ENCODE results near the gene CBX8. TPM values are rescaled to one million over a fixed set of nuclear protein-coding genes. Genes with fewer than 3 reads are reported as not detected.

The CBX8 gene
- total RNA-seq, 1 experiment from 2014 or later: 36.6 TPM

DNA sequence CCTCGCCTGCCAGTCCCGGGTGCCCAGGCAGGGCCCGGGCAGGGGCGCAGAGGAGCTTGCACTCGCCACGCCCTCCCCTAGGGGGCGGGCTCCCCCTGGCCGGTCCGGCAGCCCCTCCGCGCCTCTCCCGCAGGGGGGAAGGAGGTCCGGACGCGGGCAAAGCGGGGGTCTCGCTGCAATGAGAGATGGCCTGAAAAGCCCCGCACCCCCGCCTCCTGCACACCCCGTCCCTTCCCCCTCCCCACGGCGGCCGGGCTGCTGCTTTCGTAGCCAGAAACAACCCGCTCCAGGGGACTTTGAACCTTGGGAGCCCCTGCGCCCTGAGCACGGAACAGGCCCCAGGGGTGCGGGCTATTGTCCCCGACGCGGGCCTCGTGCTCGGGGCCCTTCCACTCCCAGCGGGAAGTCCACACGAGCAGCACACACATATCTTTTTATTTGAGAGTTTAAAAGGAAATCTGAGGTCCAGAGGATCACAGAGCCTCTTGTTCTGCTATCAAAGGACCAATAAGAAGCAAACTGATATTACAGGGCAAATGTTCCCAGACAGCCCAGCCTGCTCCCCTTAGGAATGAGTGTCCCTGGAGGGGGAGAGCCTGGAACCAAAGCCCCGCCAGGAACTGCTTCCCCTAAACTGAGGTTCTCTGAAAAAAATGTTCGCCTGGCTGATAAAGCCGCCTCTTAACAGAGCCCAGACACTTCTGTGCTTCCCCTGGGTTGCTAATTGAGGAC, 48.2 kb upstream of the CBX8 start:
- H3K4me3 Mint-ChIP-seq (ENCODE audit: unreplicated experiment): peak overlapping the region; percentile 80
- POLR2A ChIA-PET: interaction anchor here (0.5 to 8.0 kb wide), 9 partner anchors 48 to 836 kb away, joined by 3 to 174 read pairs (median 3); partner anchors contain the start of genes CANT1, CBX8 and GAA

DNA sequence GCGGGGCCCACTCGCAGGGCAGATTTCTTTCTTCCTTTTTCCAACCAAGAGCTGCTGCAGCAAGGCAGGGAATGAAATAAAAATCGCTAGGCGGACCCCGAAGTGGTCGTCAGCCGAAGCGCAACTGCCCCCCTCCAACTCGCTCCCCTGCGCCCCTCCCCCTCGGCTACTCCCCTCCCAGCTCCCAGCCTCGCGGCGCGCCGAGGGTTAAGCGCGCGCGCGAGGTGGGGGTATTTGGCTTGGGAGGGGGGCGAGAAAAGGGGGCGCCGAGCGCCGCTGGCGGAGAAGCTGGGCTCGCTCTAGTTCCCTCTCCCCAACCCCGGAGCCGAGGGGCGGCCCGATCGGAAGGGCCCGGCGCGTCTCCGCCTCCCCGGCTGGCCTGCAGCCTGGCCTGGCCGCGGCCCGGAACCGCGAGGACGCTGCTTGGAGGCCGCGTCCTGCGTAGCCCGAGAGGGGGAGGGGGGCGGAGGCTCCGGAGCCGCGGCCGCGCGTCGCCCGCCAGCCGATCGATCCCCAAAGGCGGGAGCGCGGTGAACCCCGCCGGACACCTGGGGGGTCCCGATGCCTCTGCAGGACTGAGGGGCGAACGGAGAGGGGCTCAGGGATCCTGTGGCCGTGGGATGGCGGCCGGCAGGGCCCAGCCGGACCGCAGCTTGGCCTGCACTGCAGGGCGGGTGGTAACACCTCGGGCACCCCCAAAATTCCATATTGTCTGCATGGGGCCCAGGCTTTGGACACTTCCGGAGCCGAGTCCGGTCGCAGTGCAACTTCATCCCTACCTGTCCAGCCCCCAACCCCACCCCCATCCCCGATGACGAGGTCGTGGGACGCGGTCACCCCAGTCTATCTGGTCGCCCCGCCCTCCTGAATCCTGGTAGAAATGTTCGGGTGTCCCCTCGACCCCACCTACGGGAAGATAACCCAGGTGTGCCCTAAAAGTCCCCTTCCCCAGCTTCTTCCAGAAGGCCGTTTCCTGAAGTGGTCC, 47.2 kb upstream of the CBX8 start:
- ChIA-PET POLR2A (interaction anchor here (0.5 to 8.0 kb wide), 8 partner anchors 11 to 835 kb away, joined by 3 to 174 read pairs (median 6); partner anchors contain the start of gene CANT1), CTCF (interaction anchor here (0.6 to 4.0 kb wide), 17 partner anchors 34 to 803 kb away, joined by 3 to 54 read pairs (median 4); partner anchors contain the start of genes CBX8 and GAA)
- Histone ChIP-seq H3K9me3 (no peaks in the 10 kb centered on the region), H3K4me3 (ENCODE audit: low read depth, low read length) (peak overlapping the region; percentile 68), H3K36me3 (ENCODE audit: control insufficient read depth, insufficient read depth, low read length) (no peaks in the 10 kb centered on the region), H3K27me3 (replicated peaks; ENCODE audit: control insufficient read depth, insufficient read depth, low read length) (no peaks in the 10 kb centered on the region), H3K4me1 (peaks cover 38% of the 10 kb centered on the region)
- intact Hi-C loops (cut with micrococcal nuclease; ENCODE audit: unreplicated experiment): loop anchor here (2.0 kb wide), 1 partner anchor 31 kb away; no protein-coding TSS in a partner anchor
- H3K9me3 Mint-ChIP-seq (ENCODE audit: unreplicated experiment): no peaks in the 10 kb centered on the region
- peak overlapping the region; percentile 92 for H3K27ac Mint-ChIP-seq (ENCODE audit: unreplicated experiment)
- peak overlapping the region; percentile 80 for H3K4me3 Mint-ChIP-seq (ENCODE audit: unreplicated experiment)
- peak; percentile 81 to 92 for DNase-seq
- BruUV-seq (replicated peaks): TSS peak; percentile 10
- peaks cover 20% of the 10 kb centered on the region for H3K36me3 Mint-ChIP-seq (ENCODE audit: insufficient read depth, unreplicated experiment)
- no peaks in the 10 kb centered on the region for H3K27me3 Mint-ChIP-seq (ENCODE audit: insufficient read depth, unreplicated experiment)
- TF ChIP-seq, protein P1, sequence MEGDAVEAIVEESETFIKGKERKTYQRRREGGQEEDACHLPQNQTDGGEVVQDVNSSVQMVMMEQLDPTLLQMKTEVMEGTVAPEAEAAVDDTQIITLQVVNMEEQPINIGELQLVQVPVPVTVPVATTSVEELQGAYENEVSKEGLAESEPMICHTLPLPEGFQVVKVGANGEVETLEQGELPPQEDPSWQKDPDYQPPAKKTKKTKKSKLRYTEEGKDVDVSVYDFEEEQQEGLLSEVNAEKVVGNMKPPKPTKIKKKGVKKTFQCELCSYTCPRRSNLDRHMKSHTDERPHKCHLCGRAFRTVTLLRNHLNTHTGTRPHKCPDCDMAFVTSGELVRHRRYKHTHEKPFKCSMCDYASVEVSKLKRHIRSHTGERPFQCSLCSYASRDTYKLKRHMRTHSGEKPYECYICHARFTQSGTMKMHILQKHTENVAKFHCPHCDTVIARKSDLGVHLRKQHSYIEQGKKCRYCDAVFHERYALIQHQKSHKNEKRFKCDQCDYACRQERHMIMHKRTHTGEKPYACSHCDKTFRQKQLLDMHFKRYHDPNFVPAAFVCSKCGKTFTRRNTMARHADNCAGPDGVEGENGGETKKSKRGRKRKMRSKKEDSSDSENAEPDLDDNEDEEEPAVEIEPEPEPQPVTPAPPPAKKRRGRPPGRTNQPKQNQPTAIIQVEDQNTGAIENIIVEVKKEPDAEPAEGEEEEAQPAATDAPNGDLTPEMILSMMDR (IDR thresholded peaks at IDR 0.05; ENCODE audit: insufficient read depth in 1 of 2, low read depth in 1 of 2, low read length in 1 of 2, severe bottlenecking in 1 of 2, unreplicated experiment in 1 of 2): no peak
- peaks cover 7% of the 10 kb centered on the region for H3K4me1 Mint-ChIP-seq (ENCODE audit: low read depth, unreplicated experiment)

More for the DNA sequence above, 48.2 kb upstream of the CBX8 start:
- Mint-ChIP-seq H3K27me3 (ENCODE audit: insufficient read depth, unreplicated experiment) (no peaks in the 10 kb centered on the region), H3K27ac (ENCODE audit: unreplicated experiment) (peak overlapping the region; percentile 92), H3K4me1 (ENCODE audit: low read depth, unreplicated experiment) (peaks cover 12% of the 10 kb centered on the region), H3K36me3 (ENCODE audit: insufficient read depth, unreplicated experiment) (peaks cover 15% of the 10 kb centered on the region), H3K9me3 (ENCODE audit: unreplicated experiment) (no peaks in the 10 kb centered on the region)
- BruUV-seq (replicated peaks): TSS peak; percentile 53
- no peaks in the 10 kb centered on the region for H3K36me3 ChIP-seq (ENCODE audit: control insufficient read depth, insufficient read depth, low read length)
- TF ChIP-seq, protein P1 (IDR thresholded peaks at IDR 0.05; ENCODE audit: insufficient read depth in 1 of 2, low read depth in 1 of 2, low read length in 1 of 2, severe bottlenecking in 1 of 2, unreplicated experiment in 1 of 2): peak; percentile 89
- no peaks in the 10 kb centered on the region for H3K27me3 ChIP-seq (replicated peaks; ENCODE audit: control insufficient read depth, insufficient read depth, low read length)
- H3K9me3 ChIP-seq: no peaks in the 10 kb centered on the region
- DNase-seq: peak; percentile 82 to 87
- intact Hi-C loops (cut with micrococcal nuclease; ENCODE audit: unreplicated experiment): loop anchor here (1.0 to 2.0 kb wide), 3 partner anchors 30 to 147 kb away; no protein-coding TSS in a partner anchor
- peaks cover 41% of the 10 kb centered on the region for H3K4me1 ChIP-seq
- peak overlapping the region; percentile 68 for H3K4me3 ChIP-seq (ENCODE audit: low read depth, low read length)
- CTCF ChIA-PET: interaction anchor here (0.6 to 4.0 kb wide), 14 partner anchors 35 to 802 kb away, joined by 3 to 54 read pairs (median 4); partner anchors contain the start of genes CBX8 and GAA

All from Caco-2 (cell line).